ENCODE results near the gene OTOG. TPM values are rescaled to one million over a fixed set of nuclear protein-coding genes. Genes with fewer than 3 reads are reported as not detected.

Gene OTOG
- total RNA-seq, 1 donor from 2014 or later, result not detected

GRCh38 chr11:17564687-17565042, 17.6 kb downstream of the OTOG start:
- peaks cover 8% of the 10 kb centered on the region for H3K27me3 ChIP-seq (ENCODE audit: control insufficient read depth, insufficient read depth, low read length)
- H3K36me3 ChIP-seq (ENCODE audit: control insufficient read depth, insufficient read depth, low read length), result no peaks in the 10 kb centered on the region
- TF ChIP-seq CTCF (IDR thresholded peaks at IDR 0.05; ENCODE audit: insufficient read depth, low read length, poor library complexity, severe bottlenecking), result no peak
- no peak overlapping the region for H3K4me3 ChIP-seq (ENCODE audit: low read depth, low read length)
- no peak for DNase-seq (ENCODE audit: low read depth)

- Histone ChIP-seq H3K4me3 (ENCODE audit: low read depth, low read length) (no peak overlapping the region), H3K27me3 (ENCODE audit: control insufficient read depth, insufficient read depth, low read length) (peaks cover 5% of the 10 kb centered on the region), H3K36me3 (ENCODE audit: control insufficient read depth, insufficient read depth, low read length) (no peaks in the 10 kb centered on the region)
- DNase-seq (ENCODE audit: low read depth), result no peak
- no peak for TF ChIP-seq CTCF (IDR thresholded peaks at IDR 0.05; ENCODE audit: insufficient read depth, low read length, poor library complexity, severe bottlenecking)
Measured at GRCh38 chr11:17568944-17569343, 21.9 kb downstream of the OTOG start.

GRCh38 chr11:17570034-17570433, 23.0 kb downstream of the OTOG start:
- Histone ChIP-seq H3K36me3 (ENCODE audit: control insufficient read depth, insufficient read depth, low read length) (no peaks in the 10 kb centered on the region), H3K27me3 (ENCODE audit: control insufficient read depth, insufficient read depth, low read length) (peaks cover 5% of the 10 kb centered on the region), H3K4me3 (ENCODE audit: low read depth, low read length) (no peak overlapping the region)
- no peak for DNase-seq (ENCODE audit: low read depth)
- TF ChIP-seq CTCF (IDR thresholded peaks at IDR 0.05; ENCODE audit: insufficient read depth, low read length, poor library complexity, severe bottlenecking), result no peak

GRCh38 chr11:17571431-17572358, 24.6 kb downstream of the OTOG start:
- TF ChIP-seq CTCF (IDR thresholded peaks at IDR 0.05; ENCODE audit: insufficient read depth, low read length, poor library complexity, severe bottlenecking), result no peak
- Histone ChIP-seq H3K4me3 (ENCODE audit: low read depth, low read length) (no peak overlapping the region), H3K27me3 (ENCODE audit: control insufficient read depth, insufficient read depth, low read length) (peaks cover 5% of the 10 kb centered on the region), H3K36me3 (ENCODE audit: control insufficient read depth, insufficient read depth, low read length) (no peaks in the 10 kb centered on the region)
- DNase-seq (ENCODE audit: low read depth), result no peak

GRCh38 chr11:17572359-17572690, 25.3 kb downstream of the OTOG start:
- no peaks in the 10 kb centered on the region for H3K36me3 ChIP-seq (ENCODE audit: control insufficient read depth, insufficient read depth, low read length)
- no peak overlapping the region for H3K4me3 ChIP-seq (ENCODE audit: low read depth, low read length)
- H3K27me3 ChIP-seq (ENCODE audit: control insufficient read depth, insufficient read depth, low read length), result peaks cover 5% of the 10 kb centered on the region
- no peak for DNase-seq (ENCODE audit: low read depth)
- TF ChIP-seq CTCF (IDR thresholded peaks at IDR 0.05; ENCODE audit: insufficient read depth, low read length, poor library complexity, severe bottlenecking), result no peak

Measured in kidney epithelial cell (primary cell).